Measurements from ENCODE around the gene PSEN2. TPM values are rescaled to one million over a fixed set of nuclear protein-coding genes. Genes with fewer than 3 reads are reported as not detected.

PSEN2 gene
- 29.7 and 31.3 TPM in 2 replicates for total RNA-seq

- no peaks in the 10 kb centered on the region for H3K36me3 ChIP-seq (ENCODE audit: control insufficient read depth, insufficient read depth, low read length)
- DNase-seq (ENCODE audit: low read depth): no peak
- peak within 1 kb of the TSS; percentile 48 for H3K4me3 ChIP-seq (ENCODE audit: low read depth, low read length)
- TF ChIP-seq CTCF (IDR thresholded peaks at IDR 0.05; ENCODE audit: insufficient read depth, low read length, poor library complexity, severe bottlenecking): no peak
- H3K27me3 ChIP-seq (ENCODE audit: control insufficient read depth, insufficient read depth, low read length): no peaks in the 10 kb centered on the region
These were observed at the start of gene PSEN2 for GRCh38 chr1:226870401-226871279. TSS of gene PSEN2 (plus strand) at chr1:226870616. CDS start at chr1:226881908, 11,292 bp downstream.

- H3K36me3 ChIP-seq (ENCODE audit: control insufficient read depth, insufficient read depth, low read length): no peaks in the 10 kb centered on the region
These were observed 49.3 kb upstream of the PSEN2 start for GRCh38 chr1:226820941-226821718.

GRCh38 chr1:226821719-226822085 lies 48.7 kb upstream of the PSEN2 start:
- no peak overlapping the region for H3K4me3 ChIP-seq (ENCODE audit: low read depth, low read length)
- no peaks in the 10 kb centered on the region for H3K36me3 ChIP-seq (ENCODE audit: control insufficient read depth, insufficient read depth, low read length)
- no peaks in the 10 kb centered on the region for H3K27me3 ChIP-seq (ENCODE audit: control insufficient read depth, insufficient read depth, low read length)
- no peak for DNase-seq (ENCODE audit: low read depth)
- no peak for TF ChIP-seq CTCF (IDR thresholded peaks at IDR 0.05; ENCODE audit: insufficient read depth, low read length, poor library complexity, severe bottlenecking)

More at GRCh38 chr1:226820941-226821718, 49.3 kb upstream of the PSEN2 start:
- no peaks in the 10 kb centered on the region for H3K27me3 ChIP-seq (ENCODE audit: control insufficient read depth, insufficient read depth, low read length)
- no peak overlapping the region for H3K4me3 ChIP-seq (ENCODE audit: low read depth, low read length)
- no peak for TF ChIP-seq CTCF (IDR thresholded peaks at IDR 0.05; ENCODE audit: insufficient read depth, low read length, poor library complexity, severe bottlenecking)
- peak; percentile 84 for DNase-seq (ENCODE audit: low read depth)

GRCh38 chr1:226823643-226824042 lies 46.8 kb upstream of the PSEN2 start:
- H3K27me3 ChIP-seq (ENCODE audit: control insufficient read depth, insufficient read depth, low read length): no peaks in the 10 kb centered on the region
- no peak for TF ChIP-seq CTCF (IDR thresholded peaks at IDR 0.05; ENCODE audit: insufficient read depth, low read length, poor library complexity, severe bottlenecking)
- no peak overlapping the region for H3K4me3 ChIP-seq (ENCODE audit: low read depth, low read length)
- no peak for DNase-seq (ENCODE audit: low read depth)
- no peaks in the 10 kb centered on the region for H3K36me3 ChIP-seq (ENCODE audit: control insufficient read depth, insufficient read depth, low read length)

- Histone ChIP-seq H3K36me3 (ENCODE audit: control insufficient read depth, insufficient read depth, low read length) (no peaks in the 10 kb centered on the region), H3K4me3 (ENCODE audit: low read depth, low read length) (no peak overlapping the region), H3K27me3 (ENCODE audit: control insufficient read depth, insufficient read depth, low read length) (no peaks in the 10 kb centered on the region)
- DNase-seq (ENCODE audit: low read depth): no peak
- no peak for TF ChIP-seq CTCF (IDR thresholded peaks at IDR 0.05; ENCODE audit: insufficient read depth, low read length, poor library complexity, severe bottlenecking)
These were observed 45.2 kb upstream of the PSEN2 start for GRCh38 chr1:226825037-226825745.

Data from kidney epithelial cell (primary cell).